GM21825 (cell line): Measurements from ENCODE around the gene RBM39.
"Not testable (repeated sequence)": the region's sequence is repeated elsewhere in the genome, so short reads cannot be mapped to it uniquely, and the experiment has no call there.

ENCODE experiments used
- ATAC-seq: cut with Tn5 transposase; IDR thresholded peaks from one replicate; pipeline ENCODE4 v1.9.1; 2021; ENCODE audit warnings: mild to moderate bottlenecking, moderate library complexity; ENCODE audit not compliant: unreplicated experiment

RBM39 gene

DNA sequence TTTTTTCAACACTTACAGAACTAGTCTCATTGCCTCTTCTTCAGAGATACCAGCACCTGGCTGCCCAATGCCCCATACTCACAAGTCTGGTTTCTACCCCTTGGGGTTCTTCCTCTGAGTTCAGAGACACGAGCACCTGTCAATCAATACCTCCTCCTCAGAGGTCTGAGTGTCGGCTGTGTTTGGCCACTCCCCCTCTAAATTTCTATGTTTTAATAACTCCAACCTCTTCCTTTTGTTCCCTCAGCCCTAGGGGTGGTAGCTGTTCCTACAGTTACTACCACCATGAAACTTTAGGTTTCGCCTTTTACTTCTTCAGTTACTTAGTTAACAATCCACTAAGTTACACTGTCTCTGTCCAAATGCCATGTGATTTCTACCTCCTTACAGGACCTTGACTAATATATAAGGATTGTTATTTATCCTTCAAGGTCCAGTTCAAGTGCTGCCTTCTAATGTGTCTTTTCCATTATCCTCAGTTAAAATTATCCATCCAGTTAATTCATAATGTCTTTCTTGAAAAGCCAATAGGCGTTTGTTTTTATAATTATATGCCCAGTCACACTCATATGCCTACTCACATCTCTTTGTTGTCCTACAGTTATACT is 15.1 kb upstream of the RBM39 start:
- no peak for ATAC-seq

DNA sequence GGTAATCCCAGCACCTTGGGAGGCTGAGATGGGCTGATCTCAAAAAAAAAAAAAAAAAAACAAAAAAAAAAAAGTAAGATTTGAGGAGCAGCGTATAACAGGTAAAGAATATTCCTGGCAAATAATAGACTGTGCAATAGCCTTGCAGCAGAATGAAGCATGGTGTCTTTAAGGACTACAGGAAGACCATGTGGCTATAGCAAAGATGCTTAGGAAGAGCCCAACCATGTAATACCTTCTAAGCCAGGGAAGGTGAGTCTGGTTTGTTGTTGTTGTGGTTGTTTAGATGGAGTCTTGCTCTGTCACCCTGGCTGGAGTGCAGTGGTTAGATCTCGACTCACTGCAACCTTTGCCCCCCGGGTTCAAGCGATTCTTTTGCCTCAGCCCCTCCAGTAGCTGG is 14.3 kb upstream of the RBM39 start:
- ATAC-seq = no peak

DNA sequence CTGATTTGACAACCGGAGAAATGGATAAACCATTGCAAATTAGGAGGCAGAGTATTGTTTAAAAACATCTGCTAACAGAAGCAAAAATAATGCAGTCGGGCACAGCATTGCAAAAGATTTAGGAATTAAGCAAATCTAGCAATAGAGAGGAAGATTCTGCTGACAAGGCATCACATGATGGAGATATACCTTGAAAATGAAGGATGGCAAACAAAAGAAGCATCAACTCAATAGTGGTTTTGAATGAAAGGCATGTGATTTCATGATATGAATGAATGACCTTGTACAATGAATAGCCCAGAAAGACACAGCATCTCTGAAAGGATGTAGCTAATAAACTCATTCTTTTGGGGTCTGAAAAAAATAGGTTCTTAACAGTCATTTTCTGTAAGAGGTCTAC is 8.6 kb upstream of the RBM39 start:
- no peak for ATAC-seq

DNA sequence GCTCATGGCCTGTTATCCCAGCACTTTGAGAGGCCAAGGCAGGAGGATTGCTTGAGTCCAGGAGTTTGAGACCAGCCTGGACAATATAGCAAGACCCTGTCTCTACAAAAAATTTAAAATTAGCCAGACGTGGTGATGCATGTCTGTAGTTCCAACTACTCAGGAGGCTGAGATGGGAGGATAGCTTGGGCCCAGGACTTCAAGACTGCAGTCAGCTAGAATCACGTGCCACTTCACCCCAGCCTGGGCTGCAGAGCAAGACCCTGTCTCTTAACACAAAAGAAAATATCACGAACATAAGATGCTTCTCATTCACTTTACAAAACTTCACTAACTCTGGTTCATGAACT is 2.4 kb upstream of the RBM39 start:
- not testable (repeated sequence) for ATAC-seq

DNA sequence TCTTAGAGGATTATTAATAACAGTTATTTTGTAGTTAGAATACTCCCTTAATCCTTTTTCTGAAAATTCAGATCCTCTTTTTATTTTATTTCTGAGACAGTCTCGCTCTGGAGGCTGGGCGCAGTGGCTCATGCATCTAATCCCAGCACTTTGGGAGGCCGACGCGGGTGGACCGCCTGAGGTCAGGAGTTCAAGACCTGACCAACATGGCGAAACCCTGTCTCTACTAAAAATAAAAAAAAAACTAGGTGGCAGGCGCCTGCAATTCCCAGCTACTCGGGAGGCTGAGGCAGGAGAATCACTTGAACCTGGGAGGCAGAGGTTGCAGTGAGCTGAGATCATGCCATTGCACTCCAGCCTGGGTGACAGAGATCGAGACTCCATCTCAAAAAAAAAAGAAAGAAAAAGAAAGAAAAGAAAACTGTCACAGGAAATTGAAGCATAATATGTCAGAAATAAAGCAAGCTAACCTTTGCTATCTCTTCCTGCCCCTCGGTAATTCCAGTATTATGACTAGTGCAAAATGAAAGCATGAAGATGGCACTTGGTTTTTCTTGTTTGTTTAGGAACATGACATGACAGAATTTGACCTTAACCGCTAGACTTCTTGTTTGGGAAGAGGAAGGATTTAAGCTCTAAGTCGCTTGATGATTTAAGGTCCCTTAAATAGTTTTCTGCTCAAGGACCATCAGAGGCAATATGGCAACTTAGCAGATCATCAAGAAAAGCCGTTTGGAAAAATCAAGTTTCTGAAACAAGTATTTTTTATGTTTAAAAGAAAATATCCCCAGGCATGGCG is 1.8 kb upstream of the RBM39 start:
- ATAC-seq = no peak

DNA sequence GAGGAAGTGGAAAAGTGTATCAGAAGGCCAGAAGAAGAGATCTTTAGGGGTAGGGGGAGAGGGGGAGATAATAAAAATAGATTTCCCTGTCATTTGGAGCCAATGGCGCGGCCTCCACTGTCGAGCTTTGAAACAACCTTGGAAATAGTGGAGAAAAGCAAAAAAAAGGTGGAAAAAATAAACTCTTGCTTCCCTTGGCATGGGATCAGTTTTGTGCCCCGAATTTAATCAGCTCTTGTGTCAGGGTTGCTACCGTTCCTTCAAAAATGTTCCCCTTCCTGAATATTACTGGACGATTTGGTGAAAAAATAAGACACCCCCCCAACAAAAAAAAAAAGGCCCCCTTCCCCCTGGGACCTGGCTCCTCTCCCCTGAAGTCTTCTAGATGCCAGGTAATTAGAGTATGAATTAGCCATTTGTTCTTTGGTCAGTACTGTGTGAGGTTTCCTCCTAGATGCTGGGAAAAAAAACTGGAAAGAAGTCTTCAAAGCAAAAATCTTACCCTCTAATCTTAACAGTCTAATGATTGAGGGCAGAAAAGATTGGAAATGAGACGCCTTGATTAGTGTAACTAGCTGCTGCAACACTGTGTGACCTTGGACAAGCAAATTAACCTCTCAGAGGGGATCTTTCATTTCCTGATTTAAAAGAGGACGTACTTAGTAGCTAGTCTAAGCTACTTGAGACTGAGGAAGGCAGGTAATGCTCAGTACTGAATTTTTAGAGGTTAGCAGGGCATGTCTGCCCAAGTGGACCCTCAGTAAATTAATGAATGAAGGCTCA is 872 bp upstream of the RBM39 start:
- no peak for ATAC-seq

DNA sequence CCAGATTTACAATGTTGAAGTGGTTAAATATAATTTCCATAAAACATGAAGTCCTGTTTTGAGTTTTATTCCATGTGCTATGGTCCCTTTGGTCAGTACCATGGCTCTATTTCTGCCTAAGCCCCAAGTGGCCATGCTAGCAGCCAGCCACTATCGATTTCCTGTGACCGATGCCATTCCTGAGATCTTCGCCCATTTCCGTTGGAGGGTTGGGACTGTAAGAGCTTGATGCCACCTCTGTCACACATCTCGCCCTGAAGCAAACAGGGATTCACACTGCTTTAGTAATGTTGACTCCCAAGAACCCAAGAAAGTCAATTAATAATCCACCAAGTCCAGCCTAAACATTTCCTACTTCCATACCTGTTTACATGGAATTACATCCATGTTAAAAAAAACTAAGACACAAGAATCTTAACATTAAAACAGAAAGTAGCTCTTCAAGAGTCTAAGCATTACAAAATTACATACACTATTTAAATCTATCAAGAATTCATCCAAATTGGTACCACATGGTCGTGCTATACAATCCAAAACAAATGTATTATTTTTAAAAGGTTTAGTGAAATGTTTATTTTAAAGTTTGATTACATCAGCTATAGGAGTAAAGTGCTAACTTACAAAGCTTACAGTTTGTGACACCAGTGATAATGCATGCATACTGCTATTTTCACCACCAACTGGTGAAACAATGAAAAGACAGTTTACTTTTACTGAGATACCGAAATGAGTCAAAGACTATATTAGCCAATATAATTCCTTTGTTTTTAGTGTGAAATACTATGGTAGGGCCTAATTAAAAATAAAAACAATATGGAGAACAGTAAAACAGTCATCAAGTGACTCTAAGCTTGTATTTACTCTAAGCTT is 2.5 kb downstream of the RBM39 start:
- ATAC-seq = no peak

DNA sequence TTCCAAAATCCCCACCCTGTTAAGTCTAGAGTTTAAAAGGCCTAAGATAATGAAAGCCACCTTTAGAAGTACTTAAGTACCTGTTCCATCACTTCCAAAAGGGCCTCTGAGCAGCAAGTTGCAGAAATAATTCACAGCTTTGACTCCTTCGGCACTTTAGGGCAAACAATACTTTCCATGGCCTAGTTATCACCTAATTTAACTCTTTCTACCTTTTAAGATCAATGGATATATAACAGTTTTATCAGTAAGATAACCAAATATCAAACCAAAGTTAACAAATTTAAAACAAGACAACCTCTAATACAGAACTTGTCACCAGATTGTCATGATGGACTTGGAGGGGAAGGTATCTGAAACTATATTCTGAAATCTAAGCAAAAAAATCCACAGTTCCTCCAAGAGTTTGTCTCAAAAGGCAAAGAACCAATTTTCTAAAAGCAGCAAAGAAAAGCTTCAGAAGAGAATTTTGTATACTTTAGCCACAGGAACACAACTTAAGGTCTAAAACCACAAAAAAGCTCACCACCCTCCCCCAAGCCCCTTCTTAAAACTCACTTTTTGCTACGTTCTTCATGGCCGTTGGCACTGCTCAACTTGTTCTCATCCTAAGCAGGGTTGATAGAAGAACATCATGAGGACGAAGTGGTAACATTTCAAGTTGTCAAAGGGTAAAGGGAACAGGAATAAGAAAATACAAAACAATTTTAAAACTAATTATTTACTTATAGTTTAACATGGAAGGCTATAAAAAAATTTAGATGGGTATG is 3.5 kb downstream of the RBM39 start:
- no peak for ATAC-seq

DNA sequence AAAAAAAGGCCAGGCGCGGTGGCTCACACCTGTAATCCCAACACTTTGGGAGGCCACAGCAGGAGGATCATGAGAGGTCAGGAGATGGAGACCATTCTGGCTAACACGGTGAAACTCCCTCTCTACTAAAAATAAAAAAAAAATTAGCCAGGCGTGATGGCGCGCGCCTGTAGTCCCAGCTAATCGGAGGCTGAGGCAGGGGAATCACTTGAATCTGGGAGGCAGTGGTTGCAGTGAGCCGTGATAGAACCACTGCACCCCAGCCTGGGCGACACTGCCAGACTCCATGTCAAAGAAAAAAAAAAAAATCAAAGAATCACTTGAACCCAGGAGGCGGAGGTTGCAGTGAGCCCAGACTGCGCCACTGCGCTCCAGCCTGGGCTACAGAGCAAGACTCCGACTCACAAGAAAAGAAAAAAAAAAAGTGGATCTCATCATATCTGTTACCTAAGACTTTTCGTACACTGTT is 4.2 kb downstream of the RBM39 start:
- ATAC-seq = no peak

DNA sequence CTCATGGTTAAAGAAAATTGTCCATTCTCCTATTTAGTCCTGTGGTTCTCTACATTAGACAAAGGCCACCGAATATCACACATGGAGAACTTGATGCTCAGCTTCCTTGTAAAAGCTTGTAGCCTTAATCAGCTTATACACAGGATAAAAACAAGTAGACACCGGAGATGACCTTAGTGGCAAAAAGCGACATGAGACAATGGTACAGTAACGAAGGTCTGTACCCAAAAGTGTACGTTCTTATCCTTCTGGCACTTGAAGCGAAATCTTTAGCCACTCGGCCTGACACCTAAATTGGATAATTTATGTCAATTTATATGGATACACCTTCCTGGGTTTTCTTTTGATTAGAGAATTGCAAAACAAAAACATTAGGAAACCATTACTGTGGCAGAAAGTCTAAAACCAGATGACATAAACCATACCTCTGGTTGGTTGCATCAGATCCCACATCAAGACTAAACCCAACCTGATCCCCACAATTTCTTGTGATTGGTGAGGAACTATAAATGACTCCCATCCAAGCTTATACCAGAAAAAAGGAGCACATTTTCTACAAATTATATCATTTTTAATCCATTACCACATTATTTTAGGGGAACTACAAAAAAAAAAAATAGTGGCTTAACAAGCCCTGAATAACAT is 6.1 kb downstream of the RBM39 start:
- no peak for ATAC-seq

DNA sequence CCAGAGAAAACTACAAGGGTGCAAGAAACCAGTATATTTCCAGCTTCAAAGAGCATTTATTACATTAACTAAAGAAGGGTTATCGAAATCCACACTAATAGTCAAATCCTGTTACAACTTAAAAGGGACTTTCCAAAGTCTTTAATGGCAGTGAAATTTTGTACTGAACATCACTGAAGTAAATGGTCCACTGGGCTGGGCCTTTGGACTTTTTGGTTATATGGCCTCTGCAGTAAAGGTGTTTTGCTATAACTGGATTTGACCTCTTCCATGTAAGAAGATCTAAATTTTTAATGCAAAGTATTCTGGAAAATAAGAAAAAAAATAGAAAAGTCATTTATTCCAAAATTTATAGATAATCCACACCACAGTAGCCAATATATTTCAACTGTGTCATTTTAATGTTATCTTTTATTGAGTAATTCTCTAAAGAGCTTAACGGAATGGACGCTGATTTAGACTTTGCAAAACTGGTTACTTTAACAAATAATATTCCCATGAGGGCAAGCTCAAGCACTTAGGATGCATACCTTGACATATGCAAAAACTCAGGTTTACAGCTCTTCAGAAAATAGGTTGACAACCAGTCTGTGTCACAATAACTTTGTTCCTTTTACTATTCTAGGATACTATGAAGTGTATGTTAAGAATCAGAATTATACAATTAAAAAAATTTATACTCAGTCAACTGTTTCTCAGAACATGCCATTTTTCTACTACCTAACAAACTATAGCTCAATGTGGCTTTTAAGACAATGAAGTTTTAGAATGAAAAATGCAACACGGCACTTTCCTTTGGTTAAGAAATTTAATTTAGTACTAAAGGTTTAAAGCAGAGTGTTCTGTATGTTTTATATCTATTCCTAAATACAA is 7.0 kb downstream of the RBM39 start:
- ATAC-seq = no peak

DNA sequence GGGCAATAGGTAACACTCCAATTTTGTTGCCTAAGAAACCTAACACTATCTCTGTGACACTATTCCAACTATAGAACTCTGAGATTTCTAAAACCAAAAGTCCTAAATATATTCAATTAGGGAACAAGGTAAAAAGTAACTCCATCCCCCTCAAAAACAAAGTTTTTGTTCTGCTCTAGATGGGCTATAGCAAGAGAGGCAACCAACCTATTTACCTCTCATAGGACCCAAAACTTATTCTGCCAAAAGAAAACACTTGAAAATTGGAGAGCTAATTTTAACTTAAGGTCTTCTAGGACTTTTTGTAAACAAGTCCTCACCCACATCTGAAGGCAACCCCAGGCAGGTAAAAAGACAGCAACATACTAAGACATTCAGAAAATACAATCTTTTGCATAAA is 7.7 kb downstream of the RBM39 start:
- ATAC-seq = no peak

DNA sequence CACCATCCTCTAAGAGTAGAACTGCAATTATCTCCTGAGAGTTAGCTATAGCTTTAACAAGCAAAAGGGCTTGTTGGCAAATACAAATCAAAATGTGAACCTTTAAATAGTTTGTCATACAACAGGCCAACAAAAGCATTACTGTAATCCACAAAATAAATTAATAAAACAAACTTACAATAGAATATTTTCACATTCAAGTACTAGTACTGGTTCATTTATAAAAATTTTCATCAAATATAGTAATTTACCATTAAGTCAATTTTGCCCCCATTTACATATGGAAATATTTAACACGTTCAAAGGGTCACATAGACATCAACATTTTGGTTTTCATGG is 9.4 kb downstream of the RBM39 start:
- no peak for ATAC-seq

DNA sequence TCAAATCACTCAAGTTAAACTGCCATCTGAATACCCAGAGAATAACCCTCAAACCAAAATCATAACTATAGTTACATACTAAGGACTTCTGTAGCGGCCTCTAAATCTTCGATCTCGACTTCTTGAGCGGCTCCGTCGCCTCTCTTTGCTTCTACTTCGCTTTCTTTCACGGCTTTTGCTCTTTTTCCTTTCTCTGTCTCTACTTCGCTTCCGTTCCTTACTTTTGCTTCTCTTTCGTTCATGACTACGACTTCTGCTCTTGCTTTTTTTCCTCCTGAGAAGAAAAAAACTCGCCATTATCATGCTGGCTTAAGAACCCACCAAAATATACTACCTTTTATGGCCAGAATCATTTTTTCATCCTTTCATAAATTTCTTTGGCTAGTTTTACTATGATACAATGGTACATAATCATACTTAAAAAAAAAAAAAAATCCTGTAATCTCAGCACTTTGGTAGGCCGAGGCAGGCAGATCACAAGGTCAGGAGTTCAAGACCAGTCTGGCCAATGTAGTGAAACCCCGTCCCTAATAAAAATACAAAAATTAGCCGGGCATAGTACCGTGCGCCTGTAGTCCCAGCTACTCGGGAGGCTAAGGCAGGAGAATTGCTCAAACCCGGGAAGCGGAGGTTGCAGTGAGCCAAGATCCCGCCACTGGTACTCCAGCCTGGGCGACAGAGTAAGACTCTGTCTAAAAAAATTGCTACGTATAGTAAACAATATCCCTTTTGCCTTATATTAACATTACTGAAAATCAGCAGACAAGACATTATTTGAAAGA is 10.0 kb downstream of the RBM39 start:
- ATAC-seq = no peak

DNA sequence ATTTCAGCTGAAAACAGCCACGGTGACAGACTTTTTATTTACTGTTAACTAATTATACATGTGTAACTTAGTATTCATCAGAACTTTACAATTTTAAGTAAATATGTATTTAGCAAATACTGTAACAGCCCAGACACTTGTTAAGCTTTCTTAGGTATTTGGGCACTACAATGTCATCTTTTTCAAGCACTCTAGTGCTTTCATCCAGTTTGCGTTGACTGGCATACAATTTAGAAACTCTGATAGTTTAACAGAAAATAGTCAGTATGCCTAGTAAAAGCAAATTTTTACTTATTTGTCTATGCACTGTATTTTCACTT is 10.6 kb downstream of the RBM39 start:
- ATAC-seq = no peak

DNA sequence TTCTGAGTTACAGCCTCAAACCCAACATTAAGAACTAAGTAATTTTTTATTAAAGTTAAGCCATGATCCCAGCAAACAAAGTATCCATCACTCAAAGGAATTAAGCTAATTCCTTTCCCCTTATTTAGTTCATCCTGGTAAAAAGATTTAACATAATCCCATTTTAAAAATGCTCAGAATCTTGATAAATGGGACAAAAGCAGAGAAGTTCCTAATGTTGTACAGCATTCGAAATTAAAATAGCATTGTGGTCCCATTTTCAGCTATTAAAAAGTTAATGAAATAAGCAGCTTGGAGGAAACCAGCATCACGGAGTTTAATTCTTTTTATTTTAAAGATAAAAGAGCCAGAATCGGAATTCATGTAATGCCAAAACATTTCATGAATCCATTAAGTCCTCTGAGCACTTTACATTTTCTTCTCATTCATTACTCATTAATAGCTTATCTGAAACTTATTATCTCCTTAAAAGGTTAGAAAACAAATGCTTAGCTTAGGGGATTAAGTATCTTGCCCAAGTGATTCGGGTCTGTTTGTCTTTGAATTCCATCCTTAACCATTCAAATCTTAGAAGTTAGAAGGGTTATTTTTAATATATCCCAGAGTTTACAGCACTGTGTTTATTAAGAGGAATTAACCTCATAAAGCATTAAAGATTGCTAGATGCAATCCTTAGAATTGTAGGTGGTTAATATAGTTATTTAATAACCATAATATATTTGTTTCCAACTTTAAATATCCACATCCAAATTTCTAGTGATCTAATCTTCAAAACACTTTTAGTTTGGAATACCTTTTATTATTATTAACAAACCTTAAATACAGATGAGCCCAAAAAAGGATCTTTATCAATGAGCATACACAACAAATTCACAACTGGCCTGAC is 11.2 kb downstream of the RBM39 start:
- no peak for ATAC-seq

DNA sequence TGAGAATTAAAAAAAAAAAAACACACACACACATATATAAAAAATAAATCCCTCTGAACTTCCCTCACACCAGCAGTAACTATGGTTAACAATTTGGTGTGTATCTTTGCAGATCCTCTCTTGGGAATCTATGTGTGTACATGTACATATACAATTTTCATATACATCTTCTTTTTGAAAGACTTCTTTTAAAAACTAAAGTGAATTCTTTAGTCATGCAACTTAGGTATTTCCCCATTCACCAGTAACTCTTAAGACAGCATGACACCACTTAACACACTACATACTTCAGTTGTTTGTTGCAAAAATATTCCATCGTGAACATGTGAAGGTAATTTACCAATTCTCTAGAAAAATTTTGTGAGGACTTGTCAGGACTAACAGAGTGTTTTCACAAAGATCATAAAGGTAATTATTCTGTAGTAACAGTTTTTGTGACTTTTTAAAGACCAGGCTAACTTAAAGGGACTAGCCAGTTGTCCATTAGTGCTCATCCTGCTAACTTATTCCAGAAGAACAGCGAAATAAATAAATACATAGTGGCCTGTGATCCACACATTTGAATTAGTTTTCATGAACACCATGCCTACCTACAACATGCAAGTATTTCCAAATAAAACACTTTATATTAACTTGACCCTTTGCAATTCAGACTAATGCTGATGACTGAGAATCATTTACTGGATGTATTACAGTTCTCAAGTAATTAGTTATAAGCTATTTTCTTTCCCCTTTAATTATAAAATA is 12.1 kb downstream of the RBM39 start:
- ATAC-seq = no peak
